HEK293 (cell line): ENCODE measurements around the gene FGD3.

ENCODE experiments used
- CTCF ChIP-seq: fragments of 450-650 bp; formaldehyde crosslinking; IDR thresholded peaks from 2 replicates; pipeline ENCODE4 v1.5.1; 2016; ENCODE audit warnings: missing biosample characterization, missing genetic modification characterization
- ZFP69B ChIP-seq: fragments of 450-650 bp; formaldehyde crosslinking; IDR thresholded peaks from 2 replicates; pipeline ENCODE4 v1.5.1; 2016; ENCODE audit warnings: missing biosample characterization, missing genetic modification characterization

DNA sequence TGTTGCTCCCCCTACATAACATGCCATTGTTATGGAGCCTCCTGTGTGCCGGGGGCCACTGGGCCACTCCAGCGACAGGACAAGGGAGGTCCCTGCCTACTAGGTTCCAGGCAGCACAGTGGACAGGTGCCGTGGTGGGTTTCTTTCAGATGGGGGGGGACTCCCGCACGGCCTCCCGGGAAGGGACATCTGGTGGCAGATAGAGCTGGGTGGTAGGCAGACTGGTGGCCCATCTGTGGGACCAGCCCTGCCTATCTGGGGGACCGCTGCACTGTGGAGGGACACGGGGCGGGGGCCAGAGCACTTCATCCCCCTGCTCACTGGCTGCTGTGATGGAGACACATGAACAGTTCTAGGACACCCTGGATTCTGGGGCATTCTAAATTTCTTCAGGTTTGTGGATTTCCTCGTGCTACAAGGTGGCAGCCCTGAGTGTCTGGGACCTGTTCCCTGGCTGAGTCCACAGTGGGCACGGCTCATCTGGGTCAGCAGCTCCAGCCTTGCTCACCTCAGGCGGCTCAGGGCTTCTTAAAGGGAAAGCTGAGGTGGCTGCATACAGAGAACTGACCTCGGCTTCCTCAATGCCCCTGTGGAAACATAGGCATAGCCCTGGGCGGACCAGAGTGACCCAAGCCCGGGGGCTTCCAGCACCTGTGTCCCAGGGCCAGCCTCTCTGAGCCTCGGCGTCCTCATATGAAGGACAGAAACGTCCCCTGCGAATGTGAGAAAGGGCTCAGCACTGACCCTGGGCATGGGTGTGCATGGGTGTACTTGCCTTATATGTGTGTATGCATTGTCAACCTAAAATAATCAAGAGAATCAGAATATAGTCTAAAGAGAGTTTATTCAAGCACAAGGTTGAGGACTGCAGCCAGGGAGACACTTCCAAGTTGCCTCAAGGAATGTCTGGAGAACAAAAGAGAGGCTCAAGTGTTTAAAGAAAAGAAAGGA is 22.5 kb downstream of the FGD3 start:
- no peak for TF ChIP-seq ZFP69B
- no peak for TF ChIP-seq CTCF (tag by site-specific recombination)
